ENCODE data around the gene IQGAP1. TPM values are rescaled to one million over a fixed set of nuclear protein-coding genes. Genes with fewer than 3 reads are reported as not detected.

The IQGAP1 gene
- total and polyA plus RNA-seq, 2 of the 4 experiments (the other 2 are of a cell fraction) = 87.5 to 207 TPM

- H2AFZ ChIP-seq (replicated peaks; ENCODE audit: low read length, poor library complexity) = no peak overlapping the region
- in situ Hi-C loops (cut with MboI; ENCODE audit: low sequenced_read_pairs) = no loop called here
These were observed 23.8 kb upstream of the IQGAP1 start for GRCh38 chr15:90364251-90364650.

More at GRCh38 chr15:90364251-90364650, 23.8 kb upstream of the IQGAP1 start:
- intact Hi-C loops (cut with micrococcal nuclease) (no loop called here), dilution Hi-C loops (cut with HindIII; ENCODE audit: low sequenced_read_pairs, unreplicated experiment) (no loop called here)
- Histone ChIP-seq H3K4ac (ENCODE audit: low read depth, low read length) (peak overlapping the region; percentile 86; the same call in 1 of the 2 replicates), H2BK20ac (ENCODE audit: low read depth, low read length) (peak overlapping the region; percentile 79), H3K4me1 (ENCODE audit: control insufficient read depth, insufficient read depth, low read length) (peaks cover 16% of the 10 kb centered on the region), H2BK15ac (ENCODE audit: low read depth, low read length) (peak overlapping the region; percentile 91; the same call in 2 of the 3 replicates), H4K20me1 (ENCODE audit: insufficient read depth, low read length) (no peaks in the 10 kb centered on the region), H3K18ac (ENCODE audit: low read depth, low read length) (peak overlapping the region; percentile 62), H3K14ac (replicated peaks; ENCODE audit: low read depth, low read length) (peak overlapping the region; percentile 43; the same call in 1 of the 2 replicates), H3K27me3 (ENCODE audit: control insufficient read depth, insufficient read depth, low read length) (no peaks in the 10 kb centered on the region), H3K9me1 (ENCODE audit: insufficient read depth, low read length) (no peaks in the 10 kb centered on the region; the same call in none of the 2 replicates), H2BK120ac (ENCODE audit: low read depth, low read length) (peak overlapping the region; percentile 86; the same call in 1 of the 2 replicates), H2AK9ac (replicated peaks; ENCODE audit: low read depth, low read length, poor library complexity) (no peak overlapping the region), H3K4me3 (ENCODE audit: insufficient read depth, low read depth, low read length) (no peak overlapping the region), H3K56ac (ENCODE audit: extremely low read depth, insufficient read depth, low read length) (no peak overlapping the region), H2BK5ac (ENCODE audit: low read depth, low read length, poor library complexity, severe bottlenecking) (peak overlapping the region; percentile 34), H4K91ac (ENCODE audit: insufficient read depth, low read depth, low read length) (no peak overlapping the region; the same call in 1 of the 2 replicates), H3K9me3 (ENCODE audit: control insufficient read depth, insufficient read depth, low read length) (no peaks in the 10 kb centered on the region), H3K36me3 (ENCODE audit: control insufficient read depth, insufficient read depth, low read length) (no peaks in the 10 kb centered on the region), H2AK5ac (ENCODE audit: low read depth, low read length) (peak overlapping the region; percentile 81; the same call in 1 of the 2 replicates), H3K27ac (ENCODE audit: insufficient read depth, low read length) (no peak overlapping the region), H3K4me2 (ENCODE audit: low read depth, low read length) (no peak overlapping the region), H3K9ac (ENCODE audit: low read depth, low read length) (no peak overlapping the region), H3K79me1 (ENCODE audit: low read depth in 1 of 2, low read length in 2 of 2) (0 out of 4 replicates have a peak, but pooled peaks cover 0 to 6% of the 10 kb centered on the region in 2 experiments), H4K8ac (ENCODE audit: low read depth in 2 of 2, low read length in 2 of 2) (peak overlapping the region; percentile 22 to 74; a peak in 2 of 4 replicates), H3K23ac (ENCODE audit: low read depth, low read length) (no peak overlapping the region), H4K5ac (ENCODE audit: low read depth, low read length) (peak overlapping the region; percentile 55; the same call in 1 of the 2 replicates)
- 44% methylated on average over 1 of the region's 4 CpGs; no CpG with 5 or more reads in 1 of the 2 experiments for WGBS, 2 experiments (ENCODE audit: extremely low coverage in 2 of 2, insufficient read length in 1 of 2)
- peak; percentile 56 for DNase-seq
- no TSS peak for BruUV-seq (replicated peaks)
- ChIA-PET CTCF (no interaction called here), POLR2A (ENCODE audit: unreplicated experiment) (no interaction called here)
- TF ChIP-seq BHLHE40 (IDR thresholded peaks at IDR 0.05; ENCODE audit: low read depth, low read length) = no peak
- no peak for TF ChIP-seq RFX5 (IDR thresholded peaks at IDR 0.05; ENCODE audit: low read depth, low read length)
- TF ChIP-seq RAD21 (IDR thresholded peaks at IDR 0.05; ENCODE audit: low read length) = no peak
- no peak for TF ChIP-seq CTCF (conservative IDR thresholded peaks at IDR 0.05; ENCODE audit: low read depth, low read length)
- TF ChIP-seq MXI1 (IDR thresholded peaks at IDR 0.05; ENCODE audit: borderline replicate concordance, low read depth, low read length) = no peak
- no peak for TF ChIP-seq NFE2L2 (IDR thresholded peaks at IDR 0.05; ENCODE audit: low read depth, low read length)
- TF ChIP-seq CHD1 (IDR thresholded peaks at IDR 0.05; ENCODE audit: low read depth, low read length) = no peak
- TF ChIP-seq POLR2A (IDR thresholded peaks at IDR 0.05; ENCODE audit: low read depth, low read length) = no peak
- TF ChIP-seq MAZ (IDR thresholded peaks at IDR 0.05; ENCODE audit: borderline replicate concordance, low read depth, low read length) = no peak
- no peak for TF ChIP-seq SMC3 (IDR thresholded peaks at IDR 0.05; ENCODE audit: low read depth, low read length)
- no peak for TF ChIP-seq MAFK (IDR thresholded peaks at IDR 0.05; ENCODE audit: low read depth, low read length)
- TF ChIP-seq CEBPB (IDR thresholded peaks at IDR 0.05; ENCODE audit: low read depth, low read length) = no peak
- no peak for TF ChIP-seq RCOR1 (IDR thresholded peaks at IDR 0.05; ENCODE audit: insufficient replicate concordance, low read length)
- TF ChIP-seq ELK1 (IDR thresholded peaks at IDR 0.05; ENCODE audit: borderline replicate concordance, low read depth, low read length) = no peak
- TF ChIP-seq FOS (IDR thresholded peaks at IDR 0.05; ENCODE audit: low read depth, low read length) = no peak
- TF ChIP-seq USF2 (IDR thresholded peaks at IDR 0.05; ENCODE audit: low read depth, low read length) = no peak
- ATAC-seq (ENCODE audit: low read depth) = no peak
